Left hindlimb (tissue), 1 donor: Measurements from ENCODE around the gene CTSF.
"Not testable (repeated sequence)": the region's sequence is repeated elsewhere in the genome, so short reads cannot be mapped to it uniquely, and the experiment has no call there.

Source experiments
- DNase-seq: peaks from one replicate; pipeline ENCODE4 v3.0.0-alpha.2; 2018

CTSF gene

GRCh38 chr11:66589315-66589714, 20.9 kb upstream of the CTSF start:
- not testable (repeated sequence) for DNase-seq

DNA sequence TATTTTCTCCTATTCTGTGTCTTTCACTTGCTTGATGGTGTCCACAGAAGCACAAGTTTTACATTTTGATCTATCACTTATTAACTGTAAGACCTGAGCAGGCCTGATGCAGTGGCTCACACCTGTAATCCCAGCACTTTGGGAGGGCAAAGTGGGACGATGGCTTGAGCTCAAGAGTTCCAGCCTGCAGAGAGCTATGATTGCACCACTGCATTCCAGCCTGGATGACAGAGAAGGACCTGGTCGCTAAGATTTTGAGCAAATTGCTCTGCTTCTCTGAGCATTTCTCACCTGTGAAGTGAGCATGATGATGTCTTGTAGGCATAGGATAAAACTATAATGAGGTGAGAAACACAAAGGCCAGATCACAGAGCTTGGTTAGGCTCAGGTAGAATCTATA, 17.7 kb upstream of the CTSF start:
- no peak for DNase-seq

GRCh38 chr11:66585447-66585846, 17.0 kb upstream of the CTSF start:
- DNase-seq = not testable (repeated sequence)

DNA sequence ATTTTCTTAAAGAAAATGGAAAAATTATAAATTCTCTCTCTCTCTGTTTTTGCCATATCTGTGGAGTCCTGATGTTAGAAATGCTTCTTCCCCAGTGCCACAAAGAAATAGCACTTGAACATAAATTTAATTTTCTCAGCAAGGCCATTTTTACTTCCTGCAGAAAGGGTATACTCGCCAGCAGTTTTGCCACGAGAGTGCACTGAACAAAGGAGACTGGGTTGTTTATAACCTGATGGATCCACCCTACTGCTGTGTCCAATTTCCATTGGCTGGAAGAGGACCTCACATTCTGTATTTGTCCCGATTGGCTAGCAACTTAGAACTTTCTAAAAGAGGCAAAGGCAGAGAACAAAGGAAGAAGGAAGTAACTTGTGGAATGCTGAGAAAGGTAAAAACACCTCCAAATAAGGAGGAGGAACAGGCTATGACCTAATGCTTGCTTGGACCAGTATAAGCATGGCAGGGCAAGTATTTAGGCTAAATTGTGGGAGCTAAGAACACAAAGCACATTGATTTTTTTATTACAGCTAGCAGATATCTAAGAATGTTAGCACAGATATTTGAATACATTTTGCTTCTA, 14.2 kb upstream of the CTSF start:
- DNase-seq = not testable (repeated sequence)

- no peak for DNase-seq
These were observed 12.9 kb upstream of the CTSF start for GRCh38 chr11:66581261-66581660.

DNA sequence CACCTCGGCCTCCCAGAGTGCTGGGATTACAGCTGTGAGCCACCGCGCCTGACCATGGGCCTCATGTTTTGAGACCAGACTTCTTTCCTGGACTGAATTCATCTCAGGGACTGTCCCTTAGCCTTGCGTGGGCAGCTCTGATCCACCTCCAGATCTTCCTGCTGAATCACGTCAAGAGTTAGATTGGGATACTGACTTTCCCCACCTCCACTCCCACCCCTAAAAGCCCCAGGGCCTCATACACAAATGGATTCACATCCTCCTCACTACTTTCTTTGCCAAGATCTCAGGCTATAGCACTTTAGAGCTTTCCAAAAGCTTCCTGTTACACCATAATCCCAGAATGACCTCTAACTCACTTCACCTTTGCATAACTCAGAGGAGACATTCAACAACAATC, 12.4 kb upstream of the CTSF start:
- DNase-seq = no peak

DNA sequence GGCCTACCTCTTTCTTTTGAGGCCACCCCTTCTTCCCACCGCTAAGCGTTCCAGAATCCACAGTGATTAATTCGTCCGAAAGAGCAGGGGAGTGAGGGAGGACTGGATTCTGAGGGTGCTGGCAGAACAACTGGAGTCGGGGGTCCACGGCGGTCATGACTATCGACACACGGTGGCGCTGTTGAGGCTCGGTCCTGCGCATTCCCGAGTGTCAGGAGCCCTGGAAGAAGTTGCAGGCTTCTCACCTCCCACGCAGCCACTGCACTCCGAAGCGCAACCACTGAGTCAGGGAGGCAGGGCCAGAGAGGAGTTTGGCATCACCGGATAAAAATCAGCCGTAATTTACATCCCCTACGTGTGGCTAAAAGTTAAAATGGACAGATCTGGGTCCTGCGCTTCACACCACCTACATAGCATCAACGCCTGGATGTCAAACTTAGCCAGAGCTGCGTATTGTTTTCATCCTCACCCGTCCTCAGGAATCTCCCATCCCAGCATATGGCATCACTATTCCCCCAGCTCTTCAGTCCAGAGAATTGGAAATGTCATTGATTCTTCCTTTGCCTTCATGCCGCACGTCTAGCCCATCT, 10.7 kb upstream of the CTSF start:
- DNase-seq = peak; percentile 78

DNA sequence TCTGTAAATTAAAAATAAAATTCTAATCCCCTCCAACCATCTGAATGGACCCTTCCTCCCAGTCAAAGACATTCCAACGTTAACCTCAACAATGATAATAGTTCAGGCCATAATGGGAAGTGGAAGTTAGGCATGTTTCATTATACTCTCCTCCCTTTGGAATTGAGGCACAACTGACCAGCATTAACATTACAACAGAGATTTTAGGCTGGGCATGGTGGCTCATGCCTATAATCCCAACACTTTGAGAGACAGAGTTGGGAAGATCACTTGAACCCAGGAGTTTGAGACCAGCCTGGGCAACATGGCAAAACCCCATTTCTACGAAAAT, 2.4 kb upstream of the CTSF start:
- DNase-seq = no peak

- no peak for DNase-seq
These were observed 1.9 kb upstream of the CTSF start for GRCh38 chr11:66570079-66570849.

GRCh38 chr11:66569076-66569475, 670 bp upstream of the CTSF start:
- no peak for DNase-seq

DNA sequence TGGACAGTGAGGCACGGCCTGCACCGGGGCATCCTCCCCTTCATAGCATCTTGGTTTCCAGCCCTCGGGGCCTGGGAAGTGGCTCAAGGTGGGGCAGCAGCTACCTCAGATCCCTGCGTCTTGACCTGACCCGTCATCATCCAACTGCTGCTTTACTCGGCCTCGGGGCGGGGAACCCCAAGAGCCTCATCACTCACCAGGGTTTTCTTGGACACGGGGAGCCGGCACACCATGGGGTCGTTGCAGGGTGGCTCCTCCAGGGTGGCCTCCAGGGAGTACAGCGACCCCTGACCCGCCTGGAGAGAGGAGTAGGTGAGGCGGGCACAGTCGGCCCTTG, 651 bp downstream of the CTSF start:
- no peak for DNase-seq

- no peak for DNase-seq
These were observed 2.2 kb downstream of the CTSF start for GRCh38 chr11:66566221-66566620.

DNA sequence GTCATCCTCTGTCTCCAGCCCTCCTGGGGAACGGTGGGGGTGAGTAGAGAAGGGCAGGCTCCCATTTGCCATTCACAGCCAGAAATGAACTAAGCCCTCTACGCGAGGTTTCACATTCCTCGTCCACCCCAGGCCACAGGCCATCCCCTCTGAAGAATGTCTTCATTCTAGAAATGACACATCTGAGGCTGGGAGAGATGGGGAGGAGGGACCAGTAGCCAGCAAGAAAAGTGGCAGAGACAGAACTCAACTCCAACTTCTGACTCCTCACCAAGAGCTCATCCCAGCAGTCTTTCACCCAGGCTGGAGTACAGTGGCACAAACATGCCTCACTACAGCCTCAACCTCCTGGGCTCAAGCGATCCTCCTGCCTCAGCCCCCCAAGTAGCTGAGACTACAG, 3.4 kb downstream of the CTSF start:
- no peak for DNase-seq

DNA sequence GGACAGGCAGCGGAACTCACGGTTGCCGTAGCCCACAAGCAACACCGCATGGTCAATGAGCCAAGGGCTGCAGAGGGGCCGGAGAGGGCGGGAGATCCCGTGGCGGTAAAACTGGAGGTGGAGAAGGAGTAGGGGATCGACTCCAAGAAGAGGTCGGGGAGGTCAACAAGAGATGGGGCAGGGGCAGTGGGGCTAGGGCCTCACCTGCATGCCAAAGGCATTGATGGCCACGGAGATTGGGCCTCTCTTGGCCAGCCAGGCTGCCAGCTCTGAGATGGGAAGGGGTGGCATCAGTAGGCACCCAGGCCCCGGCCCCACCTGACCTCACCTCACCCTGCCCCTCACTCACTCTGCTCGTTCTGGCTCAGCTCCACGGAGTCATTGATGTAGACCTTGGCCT, 3.9 kb downstream of the CTSF start:
- no peak for DNase-seq

GRCh38 chr11:66563832-66564231, 4.6 kb downstream of the CTSF start:
- DNase-seq = no peak

GRCh38 chr11:66562907-66563583, 5.4 kb downstream of the CTSF start:
- DNase-seq = no peak

GRCh38 chr11:66562275-66562674, 6.1 kb downstream of the CTSF start:
- no peak for DNase-seq

DNA sequence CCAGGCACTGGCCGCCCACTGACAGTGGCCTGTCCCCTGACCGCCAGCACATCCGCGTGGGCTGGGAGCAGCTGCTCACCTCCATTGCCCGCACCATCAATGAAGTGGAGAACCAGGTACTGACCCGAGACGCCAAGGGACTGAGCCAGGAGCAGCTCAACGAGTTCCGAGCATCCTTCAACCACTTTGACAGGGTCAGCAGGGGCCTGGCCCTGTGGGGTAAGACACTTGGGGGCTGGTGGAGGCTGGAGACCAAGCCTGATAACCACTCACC, 6.5 kb downstream of the CTSF start:
- DNase-seq = no peak

DNA sequence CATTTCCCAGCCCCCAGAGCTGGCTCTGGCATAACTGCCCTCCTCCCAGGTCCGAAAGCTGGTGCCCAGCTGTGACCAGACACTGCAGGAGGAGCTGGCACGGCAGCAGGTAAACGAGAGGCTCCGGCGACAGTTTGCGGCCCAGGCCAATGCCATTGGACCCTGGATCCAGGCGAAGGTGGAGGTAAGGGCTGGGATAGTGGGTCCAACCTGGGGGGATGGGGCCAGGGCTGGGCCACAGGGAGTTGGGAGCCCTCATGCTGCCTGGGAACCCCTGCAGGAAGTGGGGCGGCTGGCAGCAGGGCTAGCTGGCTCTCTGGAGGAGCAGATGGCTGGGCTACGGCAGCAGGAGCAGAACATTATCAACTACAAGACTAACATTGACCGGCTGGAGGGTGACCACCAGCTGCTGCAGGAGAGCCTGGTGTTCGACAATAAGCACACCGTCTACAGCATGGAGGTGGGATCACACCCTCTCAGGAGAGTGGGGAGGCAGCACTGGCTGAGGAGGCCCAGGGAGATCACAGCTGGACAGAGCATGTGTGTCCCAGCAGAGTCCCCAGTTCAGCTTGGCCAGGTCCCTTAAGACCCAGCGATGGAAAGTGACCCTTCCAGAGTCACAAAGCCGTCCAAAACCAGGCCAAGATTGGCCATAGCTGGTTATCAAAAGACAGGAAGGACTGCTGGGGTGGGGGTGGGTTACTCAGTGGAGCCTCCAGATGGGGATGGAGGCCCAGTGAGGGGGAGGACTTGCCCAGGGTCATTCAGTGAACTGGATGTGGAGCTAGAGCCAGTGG, 7.0 kb downstream of the CTSF start:
- no peak for DNase-seq

DNA sequence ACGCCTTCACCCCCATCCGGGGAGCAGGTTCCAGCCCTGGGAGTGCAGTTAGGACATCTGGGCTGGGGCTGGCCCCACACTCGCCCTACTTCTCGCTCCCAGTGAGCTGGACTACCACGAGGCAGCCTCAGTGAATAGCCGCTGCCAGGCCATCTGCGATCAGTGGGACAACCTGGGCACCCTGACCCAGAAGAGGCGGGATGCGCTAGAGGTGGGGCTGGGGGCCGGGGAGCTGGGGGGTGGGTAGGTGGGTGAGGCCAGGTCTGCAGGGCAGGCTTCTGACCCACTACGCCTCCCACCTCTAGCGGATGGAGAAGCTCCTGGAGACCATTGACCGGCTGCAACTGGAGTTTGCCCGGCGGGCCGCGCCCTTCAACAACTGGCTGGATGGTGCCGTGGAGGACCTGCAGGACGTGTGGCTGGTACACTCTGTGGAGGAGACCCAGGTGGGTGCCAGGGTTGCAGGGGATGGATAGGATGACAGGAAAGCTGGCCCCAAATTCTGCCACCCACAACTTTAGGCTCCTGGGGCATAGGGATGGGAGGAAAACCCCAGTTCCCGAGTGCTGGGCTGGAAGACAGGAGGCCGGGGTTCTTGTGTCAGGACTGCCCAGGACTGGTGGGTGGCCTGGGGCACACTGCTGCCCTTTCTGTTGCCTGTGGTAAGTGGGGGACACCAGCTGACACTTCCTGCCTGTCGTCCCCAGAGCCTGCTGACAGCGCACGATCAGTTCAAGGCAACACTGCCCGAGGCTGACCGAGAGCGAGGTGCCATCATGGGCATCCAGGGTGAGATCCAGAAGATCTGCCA, 8.3 kb downstream of the CTSF start:
- no peak for DNase-seq

DNA sequence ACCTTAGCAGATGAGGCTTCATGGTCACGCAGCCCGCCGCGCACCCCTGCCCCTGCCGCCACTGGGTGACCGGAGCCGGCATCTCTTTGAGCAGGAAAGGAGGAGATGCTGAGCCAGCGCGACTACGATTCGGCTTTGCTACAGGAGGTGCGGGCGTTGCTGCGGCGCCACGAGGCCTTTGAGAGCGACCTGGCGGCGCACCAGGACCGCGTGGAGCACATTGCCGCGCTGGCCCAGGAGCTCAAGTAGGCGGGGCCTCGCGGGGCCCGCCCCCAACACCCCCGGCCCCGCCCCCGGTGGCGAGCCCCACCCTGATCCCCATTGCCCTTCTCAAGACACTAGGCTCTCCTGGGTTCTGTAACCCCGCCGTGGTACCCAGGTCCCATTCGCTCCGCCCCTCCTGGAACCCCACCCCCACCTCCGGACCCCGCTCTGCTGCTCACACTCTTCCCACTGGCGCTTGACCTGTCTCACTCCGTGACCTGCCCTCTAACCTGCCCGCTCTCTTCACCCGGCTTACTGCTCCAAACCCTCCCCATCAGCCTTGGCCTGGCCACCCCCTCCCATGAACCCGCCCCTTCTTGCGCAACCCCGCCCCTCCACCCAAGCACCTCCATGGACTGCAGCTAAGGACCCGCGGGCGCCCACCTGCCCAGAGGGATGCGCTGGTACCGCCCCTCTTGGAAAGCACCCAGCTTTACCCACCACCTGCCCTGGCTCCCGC, 9.1 kb downstream of the CTSF start:
- DNase-seq = no peak

DNA sequence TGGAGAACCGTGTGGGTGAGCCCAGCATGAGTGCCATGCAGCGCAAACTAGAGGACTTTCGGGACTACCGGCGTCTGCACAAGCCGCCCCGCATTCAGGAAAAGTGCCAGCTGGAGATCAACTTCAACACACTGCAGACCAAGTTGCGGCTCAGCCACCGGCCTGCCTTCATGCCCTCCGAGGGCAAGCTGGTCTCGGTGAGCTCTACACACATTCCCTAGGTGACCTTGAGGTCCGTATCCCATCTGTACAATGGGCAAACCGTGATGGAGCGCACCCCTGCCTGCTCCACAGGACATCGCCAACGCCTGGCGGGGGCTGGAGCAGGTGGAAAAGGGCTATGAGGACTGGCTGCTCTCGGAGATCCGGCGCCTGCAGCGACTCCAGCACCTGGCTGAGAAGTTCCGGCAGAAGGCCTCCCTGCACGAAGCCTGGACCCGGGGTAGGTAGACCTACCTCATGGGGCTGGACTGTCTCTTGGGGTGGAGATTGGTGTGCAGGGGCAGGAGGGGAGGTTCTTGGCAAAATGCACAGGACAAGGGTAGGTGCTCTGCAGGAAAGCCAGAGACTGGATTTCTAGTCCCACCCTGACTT, 10.6 kb downstream of the CTSF start:
- no peak for DNase-seq
